GM21576 (cell line): ENCODE measurements around the gene MAGEB4.
"Not testable (repeated sequence)": the region's sequence is repeated elsewhere in the genome, so short reads cannot be mapped to it uniquely, and the experiment has no call there.

Experiments used
- ATAC-seq: cut with Tn5 transposase; IDR thresholded peaks from one replicate; pipeline ENCODE4 v1.9.1; 2021; ENCODE audit warnings: mild to moderate bottlenecking, moderate library complexity; ENCODE audit not compliant: unreplicated experiment

MAGEB4 gene

DNA sequence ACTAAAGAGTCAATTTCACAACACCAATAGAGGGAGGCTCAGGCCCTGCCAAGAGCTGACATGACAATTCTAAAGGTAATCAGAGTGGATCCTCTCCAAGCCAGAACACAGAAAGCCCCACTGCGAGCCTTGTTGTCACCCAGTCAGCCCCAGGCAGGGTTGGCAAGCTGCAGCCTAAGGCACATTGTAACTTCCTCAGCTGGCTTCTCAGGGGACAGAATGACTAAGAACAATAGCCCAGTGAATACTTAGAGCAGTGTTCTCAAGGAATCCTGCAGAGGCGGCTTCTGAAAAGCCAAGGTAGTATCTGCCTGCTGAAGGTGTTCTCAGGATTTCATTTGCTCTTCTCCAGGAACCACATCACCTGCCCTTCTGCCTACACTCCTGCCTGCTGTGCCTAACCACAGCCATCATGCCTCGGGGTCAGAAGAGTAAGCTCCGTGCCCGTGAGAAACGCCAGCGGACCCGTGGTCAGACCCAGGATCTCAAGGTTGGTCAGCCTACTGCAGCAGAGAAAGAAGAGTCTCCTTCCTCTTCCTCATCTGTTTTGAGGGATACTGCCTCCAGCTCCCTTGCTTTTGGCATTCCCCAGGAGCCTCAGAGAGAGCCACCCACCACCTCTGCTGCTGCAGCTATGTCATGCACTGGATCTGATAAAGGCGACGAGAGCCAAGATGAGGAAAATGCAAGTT is at the start of gene MAGEB4:
TSS of gene MAGEB4 (plus strand) at position 277 of the 692 bp plus-strand sequence. CDS start at position 413, 136 bp downstream.
- no peak for ATAC-seq

- not testable (repeated sequence) for ATAC-seq
Measured at GRCh38 chrX:30193910-30194309, 47.9 kb upstream of the MAGEB4 start.

GRCh38 chrX:30196322-30196721 is 45.5 kb upstream of the MAGEB4 start:
- ATAC-seq, result no peak

DNA sequence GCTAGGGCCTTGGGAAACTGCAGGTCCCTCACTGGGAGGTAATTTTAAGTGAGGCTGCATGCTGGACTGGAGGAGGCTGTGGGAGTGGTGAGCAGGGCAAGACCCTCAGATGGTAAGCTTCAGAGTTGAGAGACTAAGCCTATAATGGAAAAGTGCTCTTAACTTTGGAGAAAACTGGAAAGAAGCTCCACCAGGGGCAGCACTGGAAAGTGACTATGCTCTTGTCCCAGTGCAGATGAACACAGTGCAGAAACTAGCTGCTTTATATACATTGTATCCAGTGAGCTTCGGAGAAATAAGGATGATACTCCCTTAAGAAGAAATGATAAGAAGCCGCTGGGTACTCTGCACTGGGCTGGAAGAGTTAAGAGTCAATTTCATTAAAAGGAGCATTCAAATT is 29.6 kb upstream of the MAGEB4 start:
- ATAC-seq, result no peak

GRCh38 chrX:30215357-30215843 is 26.4 kb upstream of the MAGEB4 start, which contains the start of gene MAGEB2:
Gene MAGEB2, plus strand, starts transcription at chrX:30215563. Its CDS starts 3,018 bp downstream, at chrX:30218581.
- ATAC-seq, result no peak

DNA sequence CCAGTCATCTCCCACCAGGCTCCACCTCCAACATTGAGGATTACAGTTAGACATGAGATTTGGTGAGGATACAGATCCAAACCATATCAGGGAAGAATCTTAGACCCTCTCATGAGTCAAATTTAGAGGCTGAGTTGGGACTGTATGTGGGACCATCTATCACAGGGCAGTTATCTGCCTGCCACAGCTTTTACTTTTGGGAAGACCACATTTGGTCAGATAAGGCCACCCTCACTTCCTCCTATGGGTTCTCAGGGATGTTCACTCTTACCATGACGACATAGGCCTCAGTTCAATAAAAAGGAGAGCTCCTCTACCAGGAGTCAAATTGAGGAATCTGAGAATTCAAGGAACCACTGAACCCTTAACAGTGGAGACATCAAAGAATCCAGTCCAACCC is 24.3 kb upstream of the MAGEB4 start:
- no peak for ATAC-seq

- no peak for ATAC-seq
Measured at GRCh38 chrX:30219372-30219771, 22.4 kb upstream of the MAGEB4 start.

DNA sequence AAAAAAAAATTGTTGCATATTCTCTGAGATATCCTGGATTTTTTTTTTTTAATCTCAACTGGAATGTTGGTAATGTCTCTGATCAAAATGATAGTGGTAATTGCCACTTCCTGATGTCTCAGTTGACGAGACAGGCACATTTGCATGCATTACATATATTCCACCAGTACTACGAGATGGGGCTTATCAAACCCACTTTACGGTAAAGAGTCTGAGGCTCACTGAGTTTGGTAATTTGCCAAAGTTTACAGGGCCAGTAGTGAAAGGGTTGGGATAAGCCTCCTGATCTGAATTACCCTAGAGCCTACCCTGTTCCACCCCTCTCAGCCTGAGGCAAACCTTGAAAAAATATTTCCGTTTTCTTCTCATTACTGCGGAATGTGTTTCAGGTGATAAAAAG is 21.1 kb upstream of the MAGEB4 start:
- ATAC-seq, result no peak

- no peak for ATAC-seq
Measured at GRCh38 chrX:30224536-30224935, 17.3 kb upstream of the MAGEB4 start.

DNA sequence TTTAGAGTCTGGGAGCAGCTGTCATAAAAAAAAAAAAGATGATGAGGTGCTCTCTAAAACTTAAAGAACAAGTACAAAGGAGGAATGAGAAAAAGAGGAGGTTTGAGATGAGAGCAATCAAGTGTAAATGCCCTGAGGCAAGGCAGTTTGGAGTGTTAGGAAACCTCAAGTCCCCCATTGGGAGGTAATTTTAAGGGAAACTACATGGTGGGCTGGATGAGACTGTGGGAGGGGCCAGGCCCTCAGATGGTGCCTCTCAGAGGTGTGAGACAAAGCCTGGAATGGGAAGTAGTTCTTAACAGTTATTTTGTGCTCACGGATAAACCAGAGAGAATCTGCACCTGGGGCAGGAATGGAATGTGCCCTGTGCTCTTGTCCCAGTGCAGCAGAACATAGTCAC is 13.3 kb upstream of the MAGEB4 start:
- ATAC-seq, result no peak

DNA sequence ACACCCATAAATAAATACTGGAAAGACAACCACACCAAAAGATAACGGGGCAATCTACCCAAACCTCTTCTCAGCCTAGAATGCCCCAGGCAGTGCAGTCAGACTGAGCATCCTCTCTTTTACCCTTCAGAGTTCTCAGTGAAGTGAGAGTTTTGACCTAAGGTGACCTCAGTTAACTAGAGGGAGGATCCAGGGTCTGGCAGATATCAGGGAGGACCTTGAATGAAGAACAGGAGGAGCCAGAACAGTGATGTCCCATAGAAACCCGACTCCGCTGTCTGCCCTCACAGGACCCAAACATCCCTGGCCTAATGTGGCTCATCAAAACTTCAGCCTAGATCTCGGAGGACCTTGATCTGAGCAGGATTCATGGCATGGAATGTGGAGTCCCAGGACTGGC is 11.4 kb upstream of the MAGEB4 start, which contains the start of gene MAGEB3:
TSS of gene MAGEB3 (plus strand) at position 263 of the 400 bp plus-strand sequence. CDS start 5,268 bp downstream, outside the sequence.
- ATAC-seq, result no peak

DNA sequence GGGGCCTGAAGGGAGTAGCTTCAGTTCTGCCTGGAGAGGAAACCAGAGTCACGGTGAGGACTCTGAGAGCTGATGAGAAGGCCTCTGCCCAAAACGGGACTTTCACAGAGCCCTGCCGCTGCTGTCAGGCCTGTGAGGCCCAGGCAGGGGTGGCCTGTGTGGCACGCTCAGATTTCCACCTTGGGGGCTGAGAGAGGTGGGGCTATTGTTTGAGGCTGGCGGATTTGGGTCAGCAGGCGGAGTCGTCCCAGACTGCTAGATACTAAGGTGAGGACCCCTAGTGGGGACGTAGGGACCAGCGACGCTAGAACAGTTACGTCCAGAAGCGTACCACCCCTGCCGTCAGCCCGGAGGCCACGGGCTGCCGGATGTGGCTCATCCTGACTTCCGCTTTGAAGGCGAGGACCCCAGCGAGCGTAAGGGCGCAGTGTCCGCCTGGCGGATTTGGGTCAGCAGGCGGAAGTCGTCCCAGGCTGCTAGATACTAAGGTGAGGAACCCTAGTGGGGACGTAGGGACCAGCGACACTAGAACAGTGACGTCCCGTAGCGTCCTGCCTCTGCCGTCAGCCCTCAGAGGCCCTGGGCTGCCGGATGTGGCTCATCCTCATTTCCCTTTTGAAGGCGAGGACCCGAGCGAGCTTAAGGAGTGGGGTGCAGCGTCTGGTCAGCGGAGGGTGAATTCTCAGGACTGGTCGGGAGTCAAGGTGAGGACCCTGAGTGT is 5.1 kb downstream of the MAGEB4 start, which contains the start of gene MAGEB1:
TSS of gene MAGEB1 (plus strand) at position 378 of the 721 bp plus-strand sequence. CDS start 3,348 bp downstream, outside the sequence.
- ATAC-seq, result no peak

DNA sequence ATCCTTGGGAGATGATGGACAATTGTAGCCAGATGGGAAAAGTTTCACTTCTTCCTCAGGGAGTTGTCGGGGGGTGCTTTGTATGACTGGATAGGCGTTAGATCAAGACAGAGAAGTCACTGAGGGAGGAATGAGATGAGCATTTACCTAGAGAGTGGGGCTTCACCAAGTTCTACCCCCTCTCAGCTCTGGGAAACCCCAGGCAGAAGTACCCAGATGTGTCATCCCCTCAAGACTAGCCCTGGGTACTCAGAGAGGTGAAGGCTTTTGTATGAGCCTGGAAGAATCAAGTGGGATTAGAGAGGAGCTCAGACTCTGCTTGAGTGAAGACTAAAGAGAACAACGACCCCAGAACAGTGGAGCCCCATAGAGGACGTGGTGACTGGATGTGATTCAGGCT is 7.1 kb downstream of the MAGEB4 start:
- peak; percentile 44 for ATAC-seq

DNA sequence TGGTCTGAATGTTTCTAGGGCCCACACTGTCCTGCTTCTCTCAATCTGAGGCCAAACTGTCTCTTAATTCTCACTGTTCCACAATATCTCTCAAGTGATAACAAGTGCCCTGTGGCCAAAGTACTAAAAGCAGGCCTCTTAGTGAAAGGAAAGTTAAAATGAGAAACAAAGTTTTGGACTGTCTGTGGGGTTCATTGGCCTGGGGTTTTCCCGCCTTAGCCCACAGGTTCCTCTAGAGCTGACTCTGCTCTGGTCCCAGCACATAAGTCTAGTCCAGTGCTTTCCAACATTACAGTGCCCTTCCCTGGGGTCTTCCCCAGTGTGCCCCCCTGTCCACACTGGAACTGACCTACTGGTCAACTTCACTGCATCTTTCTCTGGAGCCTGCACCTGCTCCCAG is 11.5 kb downstream of the MAGEB4 start:
- peak; percentile 61 for ATAC-seq

DNA sequence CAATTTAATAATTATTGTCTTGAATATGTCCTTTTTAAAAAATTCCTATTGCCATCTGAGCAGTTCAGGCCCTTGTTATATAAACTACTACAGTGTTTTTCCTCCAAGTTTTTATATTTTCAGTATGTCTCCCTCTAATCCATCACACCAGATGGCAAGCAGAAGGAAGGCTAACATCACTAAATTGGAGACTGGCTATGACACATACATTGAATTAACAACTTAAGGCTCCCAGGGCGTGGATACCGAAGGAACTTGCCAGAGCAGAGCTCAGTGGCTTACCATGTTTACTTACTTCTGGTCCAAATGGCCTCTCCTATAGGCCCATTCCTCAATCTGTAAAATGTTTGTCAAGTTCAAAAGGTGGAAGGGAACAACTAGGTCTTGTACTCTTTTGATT is 18.1 kb downstream of the MAGEB4 start:
- no peak for ATAC-seq

DNA sequence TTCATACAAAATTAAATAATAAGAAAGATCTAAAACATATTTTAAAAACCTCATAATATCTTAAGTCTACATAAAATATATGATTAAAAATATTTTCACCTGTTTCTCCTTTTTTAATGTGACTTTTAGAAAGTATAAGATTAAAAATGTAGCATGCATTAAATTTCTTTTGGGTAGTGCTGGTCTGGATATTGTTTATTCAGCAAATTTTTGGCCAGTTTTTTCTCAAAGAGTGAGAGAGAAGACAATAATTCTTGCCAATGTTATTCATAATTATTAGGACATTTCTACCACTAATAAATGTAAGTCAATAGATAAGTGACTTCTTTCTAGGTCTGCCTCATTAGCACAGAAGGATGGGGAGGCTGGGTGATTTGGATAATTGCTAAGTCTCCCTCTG is 19.2 kb downstream of the MAGEB4 start:
- no peak for ATAC-seq

GRCh38 chrX:30262763-30263162 is 21.0 kb downstream of the MAGEB4 start:
- no peak for ATAC-seq

DNA sequence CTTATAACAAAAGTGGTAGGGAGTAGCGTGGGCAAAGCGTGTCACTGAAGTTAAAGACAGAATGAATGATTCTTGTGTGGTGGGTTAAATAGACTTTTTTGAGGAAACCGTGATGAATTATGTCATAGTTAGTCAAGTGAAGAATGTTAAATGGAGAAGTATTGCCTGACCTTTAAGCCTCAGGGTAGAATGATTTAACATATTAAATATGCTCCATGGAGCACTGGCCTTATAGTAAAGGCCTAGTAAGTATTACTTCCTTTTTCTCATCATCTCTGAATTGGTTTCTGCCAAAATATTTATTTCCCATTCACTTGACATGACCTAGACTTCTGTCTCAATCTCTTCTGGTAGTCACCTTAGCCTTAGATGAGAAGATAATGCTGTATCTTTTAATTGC is 28.8 kb downstream of the MAGEB4 start:
- no peak for ATAC-seq

DNA sequence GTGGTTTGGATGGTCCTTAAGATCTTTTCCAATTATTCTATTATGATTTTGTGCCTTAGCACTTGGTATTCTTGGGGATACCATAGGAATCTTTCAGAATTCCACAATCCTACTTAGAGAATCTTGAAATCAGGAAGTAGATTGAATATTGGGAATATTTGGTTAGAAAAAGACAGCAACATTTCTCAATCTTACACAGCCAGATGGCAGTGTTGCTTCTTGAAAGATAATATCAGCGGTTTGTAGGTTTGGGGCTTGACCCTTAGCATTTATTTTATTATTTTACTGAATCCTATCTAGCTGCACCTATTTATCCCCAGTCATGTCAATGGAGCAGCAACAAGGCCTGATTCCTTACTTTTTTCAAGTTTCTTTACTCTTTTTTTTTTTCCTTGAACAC is 33.7 kb downstream of the MAGEB4 start:
- no peak for ATAC-seq

GRCh38 chrX:30278365-30278764 is 36.6 kb downstream of the MAGEB4 start:
- no peak for ATAC-seq

GRCh38 chrX:30280428-30280827 is 38.6 kb downstream of the MAGEB4 start:
- no peak for ATAC-seq

DNA sequence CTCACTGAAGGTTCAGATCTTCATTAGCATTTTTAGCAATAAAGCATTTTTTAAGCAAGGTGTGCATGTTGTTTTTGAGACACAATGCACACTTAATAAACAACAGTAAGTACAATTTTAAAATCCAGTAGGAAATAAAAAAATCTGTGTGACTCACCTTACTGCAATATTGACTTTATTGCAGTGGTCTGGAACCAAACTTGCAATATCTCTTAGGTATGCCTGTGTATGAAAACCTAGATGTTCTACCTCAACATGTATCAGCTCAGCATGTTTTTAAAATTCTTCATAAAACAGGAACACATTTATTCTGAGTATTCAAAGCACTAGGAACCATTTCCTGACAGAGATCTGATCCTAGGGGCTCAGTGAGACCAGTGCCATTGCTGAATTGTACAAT is 40.7 kb downstream of the MAGEB4 start:
- ATAC-seq, result no peak
